SK-N-SH (cell line): ENCODE data around the gene BMF. TPM values are rescaled to one million over a fixed set of nuclear protein-coding genes. Genes with fewer than 3 reads are reported as not detected.

Source experiments
- CTCF ChIA-PET: fragments of 300-600, 350-600 bp; formaldehyde crosslinking; extraction: SDS; loops from one replicate; lab custom pipeline; 2021; lab: Yijun Ruan, JAX
- POLR2A ChIA-PET: fragments of 350-600 bp; sonication (Branson Sonifier 250); formaldehyde crosslinking; extraction: SDS; loops from one replicate; lab custom pipeline; 2020; ENCODE audit warnings: antibody characterized with exemption, inconsistent platforms; lab: Yijun Ruan, JAX
- DNase-seq: peaks from one replicate; pipeline ENCODE4 v3.0.0; 2012
- H2AFZ ChIP-seq: fragments of 200-600 bp; sonication (generic); 2 replicates; pipeline ENCODE4 v1.8.1; 2016; ENCODE audit warnings: antibody characterized with exemption, mild to moderate bottlenecking, low read depth
- H3F3A ChIP-seq: fragments of 200-600 bp; sonication (generic); replicated peaks from 2 replicates; pipeline ENCODE3; 2016; ENCODE audit warnings: antibody characterized with exemption, mild to moderate bottlenecking; ENCODE audit not compliant: insufficient read depth
- H3K27ac ChIP-seq, 2 experiments: fragments of 200-500 bp in 1 of 2; fragments of 200-600 bp in 1 of 2; sonication (Bioruptor generic) in 1 of 2; sonication (generic), shearing (Covaris generic) in 1 of 2; 2 replicates each; pipeline versions ENCODE4 v1.5.1 to v1.6.1; 2014 to 2016; ENCODE audit warnings: low read depth in 2 of 2, inconsistent platforms in 1 of 2, low read length in 1 of 2, mild to moderate bottlenecking in 1 of 2, mixed read lengths in 1 of 2
- H3K27me3 ChIP-seq: fragments of 200-600 bp; sonication (generic), shearing (Covaris generic); 2 replicates; pipeline ENCODE4 v1.6.1; 2016; ENCODE audit warnings: mixed run types; ENCODE audit not compliant: insufficient read depth
- H3K36me3 ChIP-seq, 2 experiments: fragments of 200-500 bp in 1 of 2; fragments of 200-600 bp in 1 of 2; sonication (Bioruptor generic) in 1 of 2; sonication (generic) in 1 of 2; replicated peaks in 1 of 2; 2 replicates each; pipeline versions ENCODE3 to v1.5.1; 2014 to 2016; ENCODE audit warnings: low read length in 1 of 2, mild to moderate bottlenecking in 1 of 2; ENCODE audit not compliant: insufficient read depth in 2 of 2, control insufficient read depth in 1 of 2
- H3K4me1 ChIP-seq, 2 experiments: fragments of 200-500 bp in 1 of 2; fragments of 200-600 bp in 1 of 2; sonication (Bioruptor generic) in 1 of 2; sonication (generic), shearing (Covaris generic) in 1 of 2; 2 replicates each; pipeline versions ENCODE4 v1.5.1 to v1.6.1; 2014 to 2016; ENCODE audit warnings: low read depth in 1 of 2, low read length in 1 of 2, mixed run types in 1 of 2; ENCODE audit not compliant: insufficient read depth in 2 of 2, control insufficient read depth in 1 of 2
- H3K4me2 ChIP-seq: fragments of 200-600 bp; sonication (generic), shearing (Covaris generic); 2 replicates; pipeline ENCODE4 v1.6.1; 2017; ENCODE audit warnings: mixed run types
- H3K4me3 ChIP-seq, 2 experiments: fragments of 200-500 bp in 1 of 2; fragments of 200-600 bp in 1 of 2; sonication (Bioruptor generic) in 1 of 2; sonication (generic), shearing (Covaris generic) in 1 of 2; 2 replicates each; pipeline versions ENCODE4 v1.5.1 to v1.8.1; 2014 to 2016; ENCODE audit warnings: low read depth in 2 of 2, inconsistent platforms in 1 of 2, low read length in 1 of 2, mild to moderate bottlenecking in 1 of 2, mixed read lengths in 1 of 2, moderate library complexity in 1 of 2
- H3K79me2 ChIP-seq: fragments of 200-600 bp; sonication (generic); 2 replicates; pipeline ENCODE4 v1.8.1; 2017; ENCODE audit warnings: mild to moderate bottlenecking; ENCODE audit not compliant: insufficient read depth
- H3K9ac ChIP-seq: fragments of 200-600 bp; sonication (generic); 2 replicates; pipeline ENCODE4 v1.6.1; 2017; ENCODE audit warnings: mixed run types
- H3K9me2 ChIP-seq: fragments of 200-600 bp; sonication (generic); 2 replicates; pipeline ENCODE4 v1.6.1; 2017; ENCODE audit warnings: mixed run types
- H3K9me3 ChIP-seq: fragments of 200-600 bp; sonication (generic); 2 replicates; pipeline ENCODE4 v1.6.1; 2017; ENCODE audit warnings: mixed run types, mild to moderate bottlenecking, moderate library complexity
- H4K20me1 ChIP-seq: fragments of 200-600 bp; sonication (generic); 2 replicates; pipeline ENCODE4 v1.6.1; 2017; ENCODE audit warnings: mild to moderate bottlenecking, mixed run types; ENCODE audit not compliant: insufficient read depth
- EZH2phosphoT487 ChIP-seq: fragments of 200-600 bp; sonication (generic); IDR thresholded peaks from 2 replicates; pipeline ENCODE4 v1.6.1; 2017; ENCODE audit warnings: low read depth, mixed run types, mild to moderate bottlenecking, antibody characterized with exemption, moderate library complexity, borderline replicate concordance
- FOSL2 ChIP-seq: IDR thresholded peaks from 2 replicates; pipeline ENCODE4 v1.4.0; 2012; ENCODE audit warnings: low read depth, mild to moderate bottlenecking, moderate library complexity, borderline replicate concordance
- FOXJ3 ChIP-seq: sonication (generic); formaldehyde crosslinking; IDR thresholded peaks from 2 replicates; pipeline ENCODE4 v1.5.1; 2020; ENCODE audit warnings: mild to moderate bottlenecking, missing genetic modification reagents
- GABPA ChIP-seq: IDR thresholded peaks from 2 replicates; pipeline ENCODE4 v1.4.0; 2012; ENCODE audit warnings: low read depth, mild to moderate bottlenecking
- MEF2A ChIP-seq: IDR thresholded peaks from 2 replicates; pipeline ENCODE4 v1.4.0; 2012; ENCODE audit warnings: low read depth, borderline replicate concordance
- NFIC ChIP-seq: IDR thresholded peaks from 2 replicates; pipeline ENCODE4 v1.4.0; 2012; ENCODE audit warnings: borderline replicate concordance
- POLR2AphosphoS5 ChIP-seq: IDR thresholded peaks from 2 replicates; pipeline ENCODE4 v1.6.1; 2012; ENCODE audit warnings: low read depth, low read length
- RXRA ChIP-seq: IDR thresholded peaks from 2 replicates; pipeline ENCODE4 v1.4.0; 2012; ENCODE audit warnings: low read depth, mild to moderate bottlenecking, borderline replicate concordance
- SIN3A ChIP-seq: IDR thresholded peaks from 2 replicates; pipeline ENCODE4 v1.6.1; 2012; ENCODE audit warnings: low read depth, mild to moderate bottlenecking, low read length, moderate library complexity, borderline replicate concordance
- SMC3 ChIP-seq: IDR thresholded peaks from 2 replicates; pipeline ENCODE4 v1.6.1; 2012; ENCODE audit warnings: low read depth, low read length, improper control_type of control experiment
- YY1 ChIP-seq: IDR thresholded peaks from 2 replicates; pipeline ENCODE4 v1.4.0; 2012; ENCODE audit warnings: low read depth, mild to moderate bottlenecking
- WGBS: methylation state at CpG from one replicate; pipeline ENCODE4 v1.1.6; 2017; ENCODE audit warnings: low lambda C conversion rate; 5-methylcytosine and 5-hydroxymethylcytosine counted together
- polyA plus RNA-seq, 3 experiments: library from polyadenylated mRNA; depleted of rRNA; stranded (reverse); fragments of >200 nt; gene quantifications; 2 replicates each; pipeline ENCODE4 v1.2.3, GENCODE V29; 2012
- TF ChIP-seq, protein P1 (sequence below): IDR thresholded peaks from 2 replicates; pipeline ENCODE4; 2012
- TF ChIP-seq, protein P2 (sequence below): IDR thresholded peaks from 2 replicates; pipeline ENCODE4 v1.6.1; 2012; ENCODE audit warnings: mild to moderate bottlenecking, low read depth, low read length, moderate library complexity
- TF ChIP-seq, protein P3 (sequence below): fragments of 150-350 bp; IDR thresholded peaks from 2 replicates; pipeline ENCODE4 v1.6.1; 2017; ENCODE audit warnings: antibody characterized with exemption, low read length, low read depth, borderline replicate concordance
- TF ChIP-seq, protein P4 (sequence below): IDR thresholded peaks from 2 replicates; pipeline ENCODE4 v1.4.0; 2012; ENCODE audit warnings: low read depth, borderline replicate concordance

BMF gene
- polyA plus RNA-seq, 1 of the 3 experiments (the other 2 are of a cell fraction): 0.72 TPM

GRCh38 chr15:40098489-40099261, 10.0 kb downstream of the BMF start (continued):
- TF ChIP-seq FOSL2 (peak; percentile 76; the same call in 1 of the 2 replicates), EZH2phosphoT487 (no peak)

DNA sequence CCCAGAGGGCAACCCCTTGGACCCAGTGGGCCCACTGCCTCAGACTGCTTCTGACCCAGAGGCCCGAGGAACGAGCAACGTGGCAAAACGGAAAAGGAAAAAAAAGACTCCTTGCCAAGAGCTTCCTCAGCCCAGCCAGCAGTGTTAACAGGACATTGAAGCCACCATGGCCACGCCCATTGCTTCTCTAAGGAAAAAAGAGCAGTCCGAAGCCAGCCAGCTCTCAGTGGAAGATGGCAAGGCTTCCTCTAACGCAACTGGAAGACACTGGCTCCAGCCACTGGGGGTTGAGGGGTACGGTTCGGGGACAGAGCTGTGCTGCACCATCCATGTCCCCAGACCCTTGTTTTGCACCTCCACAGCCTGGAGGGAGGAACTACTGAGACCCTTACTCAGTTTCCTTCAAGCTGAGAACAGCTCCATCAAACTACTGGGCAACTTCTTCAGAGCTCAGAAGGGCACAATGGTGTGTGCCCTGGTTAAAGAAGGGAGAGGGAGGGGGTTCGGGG, 10.7 kb downstream of the BMF start:
- Histone ChIP-seq H3K27me3 (no peaks in the 10 kb centered on the region), H2AFZ (no peak overlapping the region), H3K4me2 (peak overlapping the region; percentile 78), H3F3A (peaks cover 13% of the 10 kb centered on the region), H3K9me3 (no peaks in the 10 kb centered on the region), H3K36me3 (no peaks in the 10 kb centered on the region), H3K9ac (peak overlapping the region; percentile 23; the same call in 1 of the 2 replicates), H3K27ac (peak overlapping the region; percentile 87 to 92), H3K79me2 (no peaks in the 10 kb centered on the region), H3K9me2 (no peaks in the 10 kb centered on the region), H3K4me1 (peaks cover 39 to 71% of the 10 kb centered on the region in 2 experiments), H4K20me1 (no peaks in the 10 kb centered on the region), H3K4me3 (no peak overlapping the region)
- ChIA-PET POLR2A (no interaction called here), CTCF (interaction anchor here (1.1 to 14.1 kb wide), 4 partner anchors 6 to 181 kb away, joined by 4 to 153 read pairs (median 72); no protein-coding TSS in a partner anchor)
- 82% methylated on average over 7 of the region's 10 CpGs for WGBS
- no peak for DNase-seq
- no peak for TF ChIP-seq YY1
- TF ChIP-seq MEF2A: no peak
- no peak for TF ChIP-seq SMC3
- TF ChIP-seq POLR2AphosphoS5: no peak
- TF ChIP-seq, protein P1, sequence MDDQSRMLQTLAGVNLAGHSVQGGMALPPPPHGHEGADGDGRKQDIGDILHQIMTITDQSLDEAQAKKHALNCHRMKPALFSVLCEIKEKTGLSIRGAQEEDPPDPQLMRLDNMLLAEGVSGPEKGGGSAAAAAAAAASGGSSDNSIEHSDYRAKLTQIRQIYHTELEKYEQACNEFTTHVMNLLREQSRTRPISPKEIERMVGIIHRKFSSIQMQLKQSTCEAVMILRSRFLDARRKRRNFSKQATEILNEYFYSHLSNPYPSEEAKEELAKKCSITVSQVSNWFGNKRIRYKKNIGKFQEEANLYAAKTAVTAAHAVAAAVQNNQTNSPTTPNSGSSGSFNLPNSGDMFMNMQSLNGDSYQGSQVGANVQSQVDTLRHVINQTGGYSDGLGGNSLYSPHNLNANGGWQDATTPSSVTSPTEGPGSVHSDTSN: no peak
- TF ChIP-seq, protein P2, sequence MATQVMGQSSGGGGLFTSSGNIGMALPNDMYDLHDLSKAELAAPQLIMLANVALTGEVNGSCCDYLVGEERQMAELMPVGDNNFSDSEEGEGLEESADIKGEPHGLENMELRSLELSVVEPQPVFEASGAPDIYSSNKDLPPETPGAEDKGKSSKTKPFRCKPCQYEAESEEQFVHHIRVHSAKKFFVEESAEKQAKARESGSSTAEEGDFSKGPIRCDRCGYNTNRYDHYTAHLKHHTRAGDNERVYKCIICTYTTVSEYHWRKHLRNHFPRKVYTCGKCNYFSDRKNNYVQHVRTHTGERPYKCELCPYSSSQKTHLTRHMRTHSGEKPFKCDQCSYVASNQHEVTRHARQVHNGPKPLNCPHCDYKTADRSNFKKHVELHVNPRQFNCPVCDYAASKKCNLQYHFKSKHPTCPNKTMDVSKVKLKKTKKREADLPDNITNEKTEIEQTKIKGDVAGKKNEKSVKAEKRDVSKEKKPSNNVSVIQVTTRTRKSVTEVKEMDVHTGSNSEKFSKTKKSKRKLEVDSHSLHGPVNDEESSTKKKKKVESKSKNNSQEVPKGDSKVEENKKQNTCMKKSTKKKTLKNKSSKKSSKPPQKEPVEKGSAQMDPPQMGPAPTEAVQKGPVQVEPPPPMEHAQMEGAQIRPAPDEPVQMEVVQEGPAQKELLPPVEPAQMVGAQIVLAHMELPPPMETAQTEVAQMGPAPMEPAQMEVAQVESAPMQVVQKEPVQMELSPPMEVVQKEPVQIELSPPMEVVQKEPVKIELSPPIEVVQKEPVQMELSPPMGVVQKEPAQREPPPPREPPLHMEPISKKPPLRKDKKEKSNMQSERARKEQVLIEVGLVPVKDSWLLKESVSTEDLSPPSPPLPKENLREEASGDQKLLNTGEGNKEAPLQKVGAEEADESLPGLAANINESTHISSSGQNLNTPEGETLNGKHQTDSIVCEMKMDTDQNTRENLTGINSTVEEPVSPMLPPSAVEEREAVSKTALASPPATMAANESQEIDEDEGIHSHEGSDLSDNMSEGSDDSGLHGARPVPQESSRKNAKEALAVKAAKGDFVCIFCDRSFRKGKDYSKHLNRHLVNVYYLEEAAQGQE: no peak
- TF ChIP-seq NFIC: no peak
- TF ChIP-seq SIN3A: no peak
- TF ChIP-seq RXRA: no peak
- TF ChIP-seq, protein P3, sequence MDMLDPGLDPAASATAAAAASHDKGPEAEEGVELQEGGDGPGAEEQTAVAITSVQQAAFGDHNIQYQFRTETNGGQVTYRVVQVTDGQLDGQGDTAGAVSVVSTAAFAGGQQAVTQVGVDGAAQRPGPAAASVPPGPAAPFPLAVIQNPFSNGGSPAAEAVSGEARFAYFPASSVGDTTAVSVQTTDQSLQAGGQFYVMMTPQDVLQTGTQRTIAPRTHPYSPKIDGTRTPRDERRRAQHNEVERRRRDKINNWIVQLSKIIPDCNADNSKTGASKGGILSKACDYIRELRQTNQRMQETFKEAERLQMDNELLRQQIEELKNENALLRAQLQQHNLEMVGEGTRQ: no peak
- no peak for TF ChIP-seq GABPA
- no peak for TF ChIP-seq FOXJ3 (CRISPR knock-in tag)
- TF ChIP-seq, protein P4, sequence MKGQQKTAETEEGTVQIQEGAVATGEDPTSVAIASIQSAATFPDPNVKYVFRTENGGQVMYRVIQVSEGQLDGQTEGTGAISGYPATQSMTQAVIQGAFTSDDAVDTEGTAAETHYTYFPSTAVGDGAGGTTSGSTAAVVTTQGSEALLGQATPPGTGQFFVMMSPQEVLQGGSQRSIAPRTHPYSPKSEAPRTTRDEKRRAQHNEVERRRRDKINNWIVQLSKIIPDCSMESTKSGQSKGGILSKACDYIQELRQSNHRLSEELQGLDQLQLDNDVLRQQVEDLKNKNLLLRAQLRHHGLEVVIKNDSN: no peak
